ENCODE data around the gene TPP2.

The TPP2 gene

GRCh38 chr13:102686024-102686423, 89.2 kb downstream of the TPP2 start:
- H3K4me3 ChIP-seq (ENCODE audit: low read depth, low read length), result no peak overlapping the region
- no peak for DNase-seq (ENCODE audit: low read depth)
- no peak for TF ChIP-seq CTCF (IDR thresholded peaks at IDR 0.05; ENCODE audit: insufficient read depth, low read depth, low read length, missing control alignments)

GRCh38 chr13:102687520-102687919, 90.7 kb downstream of the TPP2 start:
- H3K4me3 ChIP-seq (ENCODE audit: low read depth, low read length), result no peak overlapping the region
- no peak for DNase-seq (ENCODE audit: low read depth)
- TF ChIP-seq CTCF (IDR thresholded peaks at IDR 0.05; ENCODE audit: insufficient read depth, low read depth, low read length, missing control alignments), result no peak

- no peak for DNase-seq (ENCODE audit: low read depth)
- TF ChIP-seq CTCF (IDR thresholded peaks at IDR 0.05; ENCODE audit: insufficient read depth, low read depth, low read length, missing control alignments), result no peak
- no peak overlapping the region for H3K4me3 ChIP-seq (ENCODE audit: low read depth, low read length)
These were observed 91.7 kb downstream of the TPP2 start for GRCh38 chr13:102688306-102688973.

- no peak for DNase-seq (ENCODE audit: low read depth)
- no peak for TF ChIP-seq CTCF (IDR thresholded peaks at IDR 0.05; ENCODE audit: insufficient read depth, low read depth, low read length, missing control alignments)
- H3K4me3 ChIP-seq (ENCODE audit: low read depth, low read length), result no peak overlapping the region
These were observed 94.1 kb downstream of the TPP2 start for GRCh38 chr13:102690883-102691282.

- no peak for DNase-seq (ENCODE audit: low read depth)
- H3K4me3 ChIP-seq (ENCODE audit: low read depth, low read length), result no peak overlapping the region
- TF ChIP-seq CTCF (IDR thresholded peaks at IDR 0.05; ENCODE audit: insufficient read depth, low read depth, low read length, missing control alignments), result no peak
These were observed 95.7 kb downstream of the TPP2 start for GRCh38 chr13:102692491-102692826.

- no peak for TF ChIP-seq CTCF (IDR thresholded peaks at IDR 0.05; ENCODE audit: insufficient read depth, low read depth, low read length, missing control alignments)
- DNase-seq (ENCODE audit: low read depth), result no peak
These were observed 96.5 kb downstream of the TPP2 start for GRCh38 chr13:102693250-102693649.

GRCh38 chr13:102693776-102694175, 97.0 kb downstream of the TPP2 start:
- TF ChIP-seq CTCF (IDR thresholded peaks at IDR 0.05; ENCODE audit: insufficient read depth, low read depth, low read length, missing control alignments), result no peak
- no peak overlapping the region for H3K4me3 ChIP-seq (ENCODE audit: low read depth, low read length)
- no peak for DNase-seq (ENCODE audit: low read depth)

More at GRCh38 chr13:102693250-102693649, 96.5 kb downstream of the TPP2 start:
- H3K4me3 ChIP-seq (ENCODE audit: low read depth, low read length), result no peak overlapping the region
